Stimulated activated CD4-positive, alpha-beta T cell treated with anti-CD3 and anti-CD28 coated beads, TNF-alpha, amount 100 ng/mL, for 24 hours (primary cell): ENCODE results near the gene SLC38A4.

Source experiments
- DNase-seq, 3 experiments: peaks; one replicate each; pipeline ENCODE4 v3.0.0-alpha.2; 2020; ENCODE audit warnings: low read depth in 3 of 3

SLC38A4 gene

DNA sequence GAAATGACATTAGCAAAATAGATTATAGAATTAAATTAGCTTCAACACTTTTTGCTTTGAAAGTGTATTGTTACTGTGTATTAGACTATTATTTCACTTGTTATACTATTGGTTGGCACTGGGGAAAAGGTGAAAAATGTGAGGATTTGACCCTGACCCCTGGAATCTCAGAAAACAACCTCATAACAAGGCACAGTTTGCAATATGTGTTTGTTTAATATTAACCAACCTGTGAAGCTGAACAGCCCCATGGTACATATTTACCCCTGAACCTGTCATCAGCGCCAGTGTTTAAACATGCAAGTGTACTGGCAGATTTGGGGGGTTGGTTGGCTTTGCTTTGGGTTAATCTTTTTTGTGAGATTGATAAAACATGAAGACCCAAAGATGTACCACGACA lies 11.7 kb downstream of the SLC38A4 start:
- DNase-seq, result no peak

DNA sequence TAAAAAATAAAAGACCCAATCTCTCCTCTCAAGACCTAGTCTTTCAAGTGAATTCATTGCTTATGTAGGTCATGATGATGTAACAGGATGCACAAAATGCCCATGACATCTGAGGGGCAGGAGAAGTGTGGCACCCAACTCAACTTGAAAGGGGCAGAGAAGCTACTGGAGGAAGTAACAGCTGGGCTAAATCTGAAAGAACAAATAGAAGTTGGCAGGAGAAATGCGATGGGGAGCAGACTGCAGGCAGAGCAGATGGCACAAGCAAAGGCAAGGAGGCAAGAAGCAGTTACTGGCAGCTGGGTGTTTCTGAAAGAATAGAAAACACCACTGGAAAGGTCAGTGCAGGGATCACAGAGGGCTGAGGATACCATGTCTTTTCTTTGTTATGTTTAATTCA lies 14.6 kb downstream of the SLC38A4 start:
- DNase-seq, result no peak

DNA sequence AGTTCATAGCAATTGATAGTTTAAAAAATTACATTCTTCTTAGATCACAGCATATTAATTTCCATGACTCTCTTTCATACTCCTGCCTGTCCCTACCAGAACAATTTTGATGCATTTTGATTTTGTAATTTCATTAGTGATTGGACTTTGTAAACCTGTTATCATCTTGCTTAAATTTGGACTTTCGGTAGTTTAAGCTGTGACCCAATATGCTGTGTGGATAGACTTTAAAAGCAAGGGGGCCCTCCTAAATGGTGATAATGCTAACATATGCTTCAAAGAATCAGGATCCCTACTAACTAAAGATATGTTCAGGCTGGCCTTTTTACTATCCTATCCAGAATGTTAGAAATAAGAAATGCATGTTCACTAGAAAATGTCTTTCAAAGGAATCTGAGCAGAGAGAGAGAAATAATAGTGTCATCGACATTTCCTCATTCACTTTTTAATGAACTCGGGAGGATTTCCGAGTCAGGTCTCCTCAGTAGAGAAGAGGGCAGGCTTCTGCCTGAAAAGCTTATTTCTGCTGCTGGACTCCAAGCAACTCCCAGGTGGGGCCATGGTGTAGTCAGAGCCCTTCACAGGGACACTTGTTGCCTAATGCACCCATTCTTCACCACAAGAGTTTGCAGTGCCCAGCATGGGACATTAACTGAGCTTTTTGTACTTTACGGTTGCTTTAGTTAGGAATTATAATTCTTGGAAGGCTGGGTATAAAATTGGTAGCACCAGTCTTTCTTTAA lies 16.7 kb downstream of the SLC38A4 start:
- no peak for DNase-seq

DNA sequence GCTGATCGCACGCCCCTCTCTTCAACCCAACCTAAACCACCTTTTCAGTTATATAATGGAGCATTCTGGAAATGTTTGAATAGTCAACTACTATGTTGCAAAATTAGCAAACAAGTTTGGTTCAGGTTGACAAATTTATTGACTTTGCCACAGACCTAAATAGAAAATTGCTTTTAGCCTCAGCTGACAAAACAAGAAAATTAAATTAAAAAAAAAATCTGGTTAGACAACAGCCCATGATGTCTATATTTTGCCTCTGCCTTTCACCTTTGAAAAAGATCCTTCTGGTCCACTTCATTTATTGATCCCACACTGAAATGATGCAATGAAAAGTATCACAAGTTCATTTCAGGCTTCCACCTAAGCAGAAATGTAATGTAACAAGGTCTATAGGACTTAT lies 17.5 kb downstream of the SLC38A4 start:
- no peak for DNase-seq

DNA sequence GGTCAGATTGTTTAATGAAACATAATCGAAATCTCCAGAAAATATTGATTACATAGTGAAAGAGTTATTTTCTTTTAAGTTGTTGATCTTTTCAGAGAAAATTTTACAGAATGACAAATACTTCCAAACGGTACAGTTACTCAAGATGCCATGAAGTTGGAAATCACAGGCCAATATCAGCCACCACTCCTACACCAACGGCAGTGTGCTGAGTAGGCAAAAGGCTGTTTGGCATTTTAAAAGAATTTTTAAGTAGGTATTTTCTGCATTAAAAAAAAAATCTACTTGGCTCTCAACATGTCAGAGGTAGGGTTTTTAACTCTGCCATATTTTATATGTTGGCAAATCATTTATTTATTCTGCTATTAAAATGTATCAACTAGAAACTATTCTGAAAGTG lies 21.7 kb downstream of the SLC38A4 start:
- no peak for DNase-seq

DNA sequence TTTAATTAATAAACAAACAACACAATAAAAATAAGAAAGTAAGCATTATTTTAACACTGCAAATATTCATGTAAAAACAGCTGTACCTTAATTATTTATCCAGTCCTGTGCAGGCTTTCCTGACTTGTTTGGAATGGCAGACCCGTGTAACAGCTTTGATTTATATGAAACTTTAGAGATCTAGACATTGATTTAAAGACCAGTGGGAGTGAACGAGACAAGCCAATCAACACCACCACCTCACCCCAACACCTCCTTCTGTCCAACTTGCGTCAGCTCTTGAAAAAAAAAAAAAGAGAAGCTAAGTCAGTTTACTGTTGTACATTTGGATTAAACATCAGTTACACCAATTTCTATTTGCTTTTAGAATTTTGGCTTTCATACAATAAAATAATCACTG lies 22.3 kb downstream of the SLC38A4 start:
- DNase-seq, result no peak

DNA sequence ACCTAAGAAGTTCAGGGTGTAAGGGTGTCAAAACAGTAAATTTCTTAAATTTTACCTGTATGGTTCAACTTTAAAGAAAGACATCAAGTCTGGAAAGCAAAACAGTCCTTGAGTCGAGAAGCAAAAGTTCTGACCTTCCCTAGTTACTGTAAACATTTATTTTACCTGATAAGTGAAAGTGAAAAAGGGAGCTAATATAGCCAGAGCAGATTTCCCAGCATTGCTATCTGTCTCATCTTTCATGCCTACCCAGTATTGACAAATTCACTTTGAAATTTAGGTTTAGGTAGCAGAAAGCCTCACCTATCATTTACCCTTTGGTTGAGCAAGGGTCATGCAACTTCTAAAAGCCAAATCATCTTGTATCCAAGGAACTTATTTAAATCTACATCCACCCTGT lies 24.5 kb downstream of the SLC38A4 start:
- no peak for DNase-seq

DNA sequence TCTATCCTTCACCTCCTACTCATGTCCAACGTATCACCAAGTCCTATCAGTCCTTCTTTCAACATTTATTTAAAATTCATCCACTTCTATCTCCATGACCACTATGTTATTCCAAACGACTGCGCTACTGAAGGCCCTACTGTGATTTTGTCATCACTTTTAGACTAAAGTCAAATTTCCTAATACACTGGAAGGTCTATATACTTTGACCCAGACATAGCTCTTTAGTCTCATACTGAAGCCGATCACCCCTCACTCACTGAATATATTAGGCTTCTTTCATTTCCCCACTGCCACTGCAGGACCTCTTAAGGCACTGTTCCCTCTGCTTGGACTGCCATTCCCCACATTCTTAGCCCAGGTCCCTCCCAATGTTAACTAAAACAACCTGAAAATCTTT lies 25.6 kb downstream of the SLC38A4 start:
- DNase-seq, result no peak

DNA sequence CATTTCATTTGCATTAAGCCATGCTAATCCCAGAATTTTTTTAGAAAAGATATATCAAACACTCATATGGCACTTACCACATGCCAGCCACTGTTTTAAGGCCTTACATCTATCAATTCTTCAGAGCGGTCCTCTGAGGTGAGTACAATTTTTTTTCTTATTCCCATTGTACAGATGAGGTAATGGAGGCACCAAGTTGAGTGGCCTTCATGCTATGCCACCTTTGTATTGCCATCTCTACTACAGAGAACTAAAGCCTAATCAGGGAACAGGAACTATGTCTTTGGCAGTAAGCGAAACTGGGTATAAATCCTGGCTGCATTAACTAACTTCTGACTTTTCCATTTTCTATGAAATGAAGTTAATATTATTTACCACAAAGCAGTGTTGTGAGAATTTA lies 27.1 kb downstream of the SLC38A4 start:
- no peak for DNase-seq

DNA sequence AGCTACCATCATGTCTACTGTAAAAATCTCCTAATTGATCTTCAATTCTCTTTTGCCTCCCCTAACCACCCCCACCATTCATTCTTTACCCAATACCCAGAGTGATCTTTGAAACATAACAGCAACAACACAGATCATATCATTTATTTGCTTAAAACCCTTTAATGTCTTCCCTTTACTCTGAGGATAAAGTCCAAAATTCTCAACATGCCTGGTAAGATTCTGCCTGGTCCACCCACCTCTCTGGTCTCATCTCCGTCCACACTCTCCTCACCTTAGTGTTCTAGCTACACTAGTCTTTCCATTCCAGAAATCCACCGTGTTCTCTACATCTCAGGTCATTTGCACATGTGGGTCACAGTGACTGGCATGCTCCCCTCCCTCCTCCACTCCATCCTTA lies 27.7 kb downstream of the SLC38A4 start:
- DNase-seq, result no peak

DNA sequence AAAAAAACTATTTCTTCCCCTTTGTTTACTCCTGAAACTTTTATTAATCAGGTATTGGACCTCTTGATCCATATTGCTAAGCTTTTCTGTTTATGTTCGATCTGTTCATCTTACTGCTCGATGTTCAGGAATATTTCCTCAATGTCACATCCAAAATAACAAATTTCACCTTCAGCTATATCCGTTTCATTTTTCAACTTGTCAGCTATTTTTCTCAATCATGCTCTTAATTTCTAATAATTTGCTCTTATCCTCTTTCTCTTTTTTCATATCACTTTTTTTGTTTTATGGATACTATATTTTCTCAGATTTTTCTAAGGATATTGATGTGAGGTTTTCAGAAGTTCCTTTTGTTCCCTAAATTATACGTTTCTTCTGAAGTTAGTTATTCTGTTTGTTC lies 29.8 kb downstream of the SLC38A4 start:
- no peak for DNase-seq

DNA sequence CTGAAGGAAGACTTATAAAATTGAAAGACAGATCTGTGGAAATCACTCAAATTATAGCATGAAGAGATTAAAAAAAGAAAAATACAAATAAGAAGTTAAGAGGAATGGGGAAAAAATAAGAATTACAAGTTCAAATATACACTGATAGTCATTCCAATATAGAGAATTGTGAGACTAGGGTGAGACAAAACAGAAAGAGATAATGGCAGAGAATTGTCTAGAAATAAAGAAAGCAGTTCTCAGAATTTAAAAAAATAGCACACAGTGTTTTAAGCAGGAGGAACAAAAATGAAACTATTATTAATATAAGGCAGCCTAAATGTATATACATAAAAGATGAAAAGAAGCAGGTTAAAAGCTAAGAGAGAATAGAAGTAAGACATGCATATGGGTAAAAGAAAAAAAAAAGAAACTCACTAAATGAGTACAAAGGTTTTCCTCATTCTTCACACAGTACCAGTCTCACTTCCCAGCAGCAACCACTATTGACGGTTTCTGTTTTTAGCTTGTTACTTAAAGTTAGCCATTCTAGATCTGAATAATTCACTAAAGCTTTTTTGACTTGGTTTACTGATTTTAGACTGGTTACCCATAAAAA lies 31.1 kb downstream of the SLC38A4 start:
- DNase-seq, result no peak

DNA sequence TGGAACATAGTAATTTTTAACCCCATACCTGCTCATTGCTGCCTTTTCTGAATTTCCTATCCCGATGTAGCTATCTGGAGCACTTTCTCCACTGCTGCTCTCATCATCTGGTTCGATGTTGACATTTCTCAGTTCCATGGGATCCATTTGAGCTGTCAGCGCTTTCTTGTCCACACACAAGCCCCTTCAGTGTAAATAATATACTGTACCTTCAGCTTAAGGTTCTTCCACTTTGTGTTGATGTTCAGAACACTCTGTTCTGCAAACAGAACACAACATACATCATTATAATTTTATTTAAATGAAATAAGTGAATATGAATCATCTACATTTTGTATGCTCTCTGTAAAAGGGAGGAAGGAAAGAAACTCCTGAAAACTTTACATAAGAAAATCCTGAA lies 32.9 kb downstream of the SLC38A4 start:
- no peak for DNase-seq

DNA sequence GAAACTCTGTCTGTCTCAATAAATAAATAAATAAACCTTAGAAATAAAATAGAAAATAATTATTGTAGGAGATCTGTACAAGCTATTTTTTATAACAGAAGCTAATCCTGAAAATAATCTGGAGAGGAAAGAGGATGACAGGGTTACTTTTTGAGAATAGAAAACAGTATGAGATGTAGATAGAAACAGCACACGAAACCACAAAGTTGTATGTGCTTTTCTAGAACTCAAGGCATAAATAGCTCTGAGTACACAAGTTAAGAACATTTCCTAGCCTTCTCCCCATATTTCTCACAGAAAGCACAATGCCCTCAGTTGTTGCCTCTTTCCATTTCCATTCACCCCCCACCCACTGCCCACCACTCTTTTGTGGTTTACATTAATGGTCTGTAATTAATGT lies 35.7 kb downstream of the SLC38A4 start:
- DNase-seq, result no peak

DNA sequence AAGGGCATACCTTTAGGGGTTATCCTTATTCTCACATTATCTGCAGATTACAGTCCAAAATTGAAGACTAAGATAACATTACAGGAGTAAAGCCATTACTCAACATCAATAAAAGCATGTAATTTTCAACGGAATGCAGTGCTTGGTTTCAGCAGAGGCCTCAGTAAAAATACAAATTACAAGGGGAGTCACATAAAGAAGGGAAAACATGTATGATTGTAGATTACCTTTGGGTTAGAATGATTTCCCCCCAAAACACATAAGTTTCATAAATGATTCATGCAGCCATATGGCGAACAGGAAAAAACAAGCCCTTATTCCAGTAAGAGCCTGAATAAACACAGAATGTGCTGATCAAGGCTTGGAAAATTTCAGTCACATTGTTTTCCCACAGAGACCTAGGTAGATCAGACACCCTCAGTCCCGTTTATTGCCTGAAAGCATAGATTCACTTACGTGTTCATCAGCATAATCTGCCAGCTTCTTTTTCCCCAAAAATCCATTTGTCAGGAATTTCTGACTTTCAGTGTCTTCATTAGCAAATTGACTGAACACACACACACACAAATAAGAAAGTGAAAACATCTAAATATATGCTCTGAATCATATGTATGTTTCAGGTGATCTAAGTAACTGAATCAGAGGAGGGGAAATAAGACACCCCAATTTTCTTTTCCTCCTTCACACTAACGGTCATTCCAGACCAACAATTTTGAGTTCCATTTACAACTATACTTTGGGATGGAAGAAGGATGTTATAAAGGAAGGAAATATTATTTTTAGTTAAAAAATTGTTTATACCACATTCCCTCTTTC lies 37.5 kb downstream of the SLC38A4 start:
- no peak for DNase-seq

DNA sequence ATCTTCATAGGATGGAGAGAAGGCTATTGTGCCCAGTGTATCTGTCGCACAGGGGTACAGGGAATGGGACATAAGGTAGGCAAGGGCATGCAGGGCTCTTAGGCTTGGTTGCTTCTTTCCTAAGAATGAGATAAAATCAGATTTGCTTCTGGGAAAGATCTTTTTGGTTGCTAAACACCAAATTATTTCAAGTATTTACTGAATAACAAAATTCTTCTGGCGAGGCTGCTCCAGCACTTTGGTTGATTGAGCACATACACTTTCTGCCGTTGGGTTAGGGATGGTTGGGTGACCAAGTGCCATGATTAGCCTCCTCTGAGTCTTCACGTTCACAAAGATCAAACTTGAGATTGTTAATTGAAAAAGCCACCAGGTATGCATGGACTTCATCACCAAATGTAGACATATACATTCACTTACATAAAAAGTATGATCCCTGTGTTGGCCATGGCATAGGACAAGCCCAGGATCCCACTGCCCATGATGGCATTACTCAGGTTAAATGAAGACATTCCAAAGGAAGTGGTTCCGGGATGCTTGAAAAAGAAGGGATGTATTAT lies 38.2 kb downstream of the SLC38A4 start:
- no peak for DNase-seq

DNA sequence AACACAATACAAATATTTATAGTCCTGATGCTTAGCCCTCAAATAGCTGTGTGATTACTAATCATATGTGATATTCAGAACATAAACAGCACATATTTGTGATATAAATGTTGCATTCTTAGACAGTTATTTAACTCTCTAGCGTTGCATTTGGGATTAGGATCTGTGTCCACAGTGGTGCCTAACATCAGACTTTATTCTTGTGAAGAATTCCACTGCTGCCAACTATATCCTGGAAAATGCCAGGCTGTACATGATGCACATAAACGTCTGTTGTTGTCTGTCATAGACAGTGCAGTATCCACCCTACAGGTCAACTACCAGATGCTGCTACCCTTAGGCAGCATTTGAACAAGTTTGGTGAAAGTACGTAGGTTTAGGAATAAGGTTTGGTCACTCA lies 39.0 kb downstream of the SLC38A4 start:
- DNase-seq, result no peak

DNA sequence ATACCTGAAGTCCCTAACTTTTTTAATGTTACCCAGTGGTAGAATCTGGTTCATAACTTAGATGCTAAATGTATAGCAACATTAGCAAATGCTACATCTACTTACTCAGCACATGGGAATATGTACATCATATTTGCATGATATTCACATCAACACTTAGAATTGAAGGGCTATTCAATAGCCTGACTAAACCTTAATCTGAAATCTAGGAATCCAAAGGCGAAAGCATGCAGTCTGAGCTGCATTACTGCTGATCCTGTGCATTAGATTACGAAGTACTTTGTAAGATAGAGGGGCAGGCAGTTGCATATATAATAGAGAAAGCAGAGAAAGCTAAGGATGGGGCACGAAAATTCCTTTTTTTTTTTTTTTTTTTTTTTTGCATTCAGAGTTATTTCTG lies 40.4 kb downstream of the SLC38A4 start:
- DNase-seq, result no peak

DNA sequence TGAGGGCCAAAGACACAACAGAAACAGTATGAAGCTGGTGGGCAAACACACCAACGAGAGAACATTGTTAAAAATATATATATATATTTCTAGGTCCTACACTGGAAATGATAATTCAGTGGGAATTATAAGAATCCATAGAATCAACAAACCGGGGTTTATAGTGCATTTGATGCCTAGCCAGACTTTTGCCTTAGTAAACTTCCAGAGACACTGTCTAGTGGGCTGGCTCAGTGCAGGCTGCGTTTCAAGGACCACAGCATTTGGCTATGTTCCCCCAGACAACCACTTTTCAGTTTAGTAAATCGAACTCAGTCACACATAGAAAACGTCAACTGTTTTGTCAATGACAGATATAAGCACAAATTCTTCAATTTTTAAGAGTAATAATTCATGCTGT lies 41.9 kb downstream of the SLC38A4 start:
- DNase-seq, result no peak

DNA sequence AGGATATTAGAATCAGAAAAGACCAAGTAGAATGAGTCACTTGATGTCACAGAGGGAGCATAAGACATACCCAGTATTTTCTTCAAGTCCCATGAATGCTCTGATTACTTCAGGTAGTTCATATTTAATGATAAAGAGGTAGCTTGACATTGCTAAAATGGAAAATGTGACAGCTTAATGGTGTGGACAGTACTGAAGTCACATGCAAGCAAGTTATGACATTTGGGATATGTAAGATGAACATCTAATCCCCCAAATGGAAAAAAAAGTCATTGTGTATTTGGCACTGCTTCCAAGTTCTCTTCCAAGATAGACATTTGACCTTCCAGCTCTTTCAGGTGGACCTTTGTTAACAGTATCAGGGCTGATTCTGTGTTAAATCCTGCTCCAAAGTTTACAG lies 45.9 kb downstream of the SLC38A4 start:
- DNase-seq, result no peak

DNA sequence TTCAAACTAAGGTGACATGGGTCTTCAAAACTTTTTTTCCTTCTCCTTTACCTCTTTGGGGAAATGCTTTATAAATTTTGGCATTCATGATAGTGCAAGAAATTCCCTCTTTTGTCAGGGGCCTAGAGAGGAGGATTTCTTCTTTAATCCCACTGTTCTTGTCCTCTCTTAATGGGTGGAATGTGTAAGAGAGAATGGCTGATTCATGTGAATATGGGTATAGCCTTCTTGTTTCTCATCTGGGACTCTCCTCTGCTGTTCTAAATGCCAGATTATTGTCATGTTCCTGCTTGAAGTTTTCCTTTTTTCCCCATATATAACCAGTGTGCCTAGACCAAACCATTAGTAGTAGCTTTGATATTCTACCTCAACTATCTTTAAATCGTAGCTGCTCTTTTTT lies 46.7 kb downstream of the SLC38A4 start:
- no peak for DNase-seq

DNA sequence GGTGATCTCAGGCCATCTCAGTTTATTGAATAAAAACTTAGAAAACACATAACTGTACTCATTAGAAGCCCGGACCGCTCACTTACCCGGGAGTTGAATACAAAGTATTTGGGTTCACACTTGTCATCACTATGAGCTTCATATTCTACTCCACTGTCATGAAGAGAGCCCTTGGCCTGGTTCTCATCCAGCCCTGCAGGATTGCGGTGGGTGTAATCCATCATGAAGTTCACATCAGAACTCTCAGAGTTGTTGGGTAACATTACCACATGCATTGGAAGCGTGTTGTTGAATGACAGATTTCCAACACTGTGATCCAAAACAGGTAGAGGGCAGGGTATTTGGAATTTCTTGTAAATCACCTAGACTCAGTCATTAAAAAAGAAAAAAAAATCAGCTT lies 47.4 kb downstream of the SLC38A4 start:
- no peak for DNase-seq

DNA sequence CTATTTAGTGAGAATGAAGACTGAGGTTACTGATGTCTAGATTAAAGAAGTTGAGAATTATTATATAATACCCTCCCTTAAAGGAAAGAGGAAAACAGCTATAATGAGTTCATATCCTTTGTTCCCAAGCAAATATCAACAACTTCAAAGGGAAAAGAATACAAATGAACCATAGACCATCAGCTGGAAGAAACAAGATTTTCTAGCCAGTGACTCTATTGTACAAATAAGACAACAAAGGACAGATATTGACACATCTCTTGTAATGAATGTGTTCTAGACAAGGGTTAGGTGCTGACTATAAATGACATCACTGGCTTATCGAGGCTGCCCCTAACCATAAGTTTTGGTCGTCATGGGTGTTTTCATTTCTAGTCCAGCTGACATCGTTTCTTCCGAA lies 48.2 kb downstream of the SLC38A4 start:
- DNase-seq, result no peak
